Measurements from ENCODE around the gene CACNA1H.
"Not testable (repeated sequence)": the region's sequence is repeated elsewhere in the genome, so short reads cannot be mapped to it uniquely, and the experiment has no call there.

The CACNA1H gene

GRCh38 chr16:1194665-1195392 is 41.9 kb downstream of the CACNA1H start:
- DNase-seq, result peak; percentile 41 to 42

- DNase-seq, result no peak
Observed at GRCh38 chr16:1195393-1195666, 42.4 kb downstream of the CACNA1H start.

GRCh38 chr16:1196494-1196893 is 43.6 kb downstream of the CACNA1H start:
- DNase-seq, result no peak

- DNase-seq, result no peak
Observed at GRCh38 chr16:1197237-1197866, 44.4 kb downstream of the CACNA1H start.

- DNase-seq, result no peak
Observed at GRCh38 chr16:1198194-1198593, 45.3 kb downstream of the CACNA1H start.

- DNase-seq, result not testable (repeated sequence)
Observed at GRCh38 chr16:1198671-1199346, 45.9 kb downstream of the CACNA1H start.

GRCh38 chr16:1199347-1200013 is 46.6 kb downstream of the CACNA1H start:
- no peak for DNase-seq

GRCh38 chr16:1200014-1200627 is 47.2 kb downstream of the CACNA1H start:
- DNase-seq, result no peak

- DNase-seq, result no peak
Observed at GRCh38 chr16:1201444-1201843, 48.5 kb downstream of the CACNA1H start.

- no peak for DNase-seq
Observed at GRCh38 chr16:1202274-1202673, 49.4 kb downstream of the CACNA1H start.

GRCh38 chr16:1204933-1205332 is 52.0 kb downstream of the CACNA1H start:
- no peak for DNase-seq

- DNase-seq, result no peak
Observed at GRCh38 chr16:1206326-1206725, 53.4 kb downstream of the CACNA1H start.

GRCh38 chr16:1206786-1207185 is 53.9 kb downstream of the CACNA1H start:
- DNase-seq, result no peak

GRCh38 chr16:1208239-1208830 is 55.4 kb downstream of the CACNA1H start:
- no peak for DNase-seq

- DNase-seq, result no peak
Observed at GRCh38 chr16:1209081-1209480, 56.2 kb downstream of the CACNA1H start.

- DNase-seq, result no peak
Observed at GRCh38 chr16:1210461-1210860, 57.6 kb downstream of the CACNA1H start.

GRCh38 chr16:1211451-1212268 is 58.8 kb downstream of the CACNA1H start:
- DNase-seq, result no peak

GRCh38 chr16:1212616-1213194 is 59.8 kb downstream of the CACNA1H start:
- DNase-seq, result no peak

- no peak for DNase-seq
Observed at GRCh38 chr16:1213231-1213630, 60.3 kb downstream of the CACNA1H start.

GRCh38 chr16:1213796-1214372 is 61.0 kb downstream of the CACNA1H start:
- no peak for DNase-seq

- no peak for DNase-seq
Observed at GRCh38 chr16:1214719-1215118, 61.8 kb downstream of the CACNA1H start.

Data from activated T-cell treated with anti-CD3 and anti-CD28 coated beads, Interleukin-2, amount 50 U/mL, for 48 hours (primary cell).